Stomach smooth muscle (tissue), 2 donors: Measurements from ENCODE around the gene COQ9.
A peak's percentile ranks its signal among the peaks of the same experiment; 100 is the strongest.
"Not testable (repeated sequence)": the region's sequence is repeated elsewhere in the genome, so short reads cannot be mapped to it uniquely, and the experiment has no call there.

ENCODE experiments used
- H3K27ac ChIP-seq: one replicate; pipeline ENCODE4 v1.7.0; 2013; ENCODE audit warnings: mild to moderate bottlenecking, low read length, inconsistent platforms
- H3K27me3 ChIP-seq, 2 donors: one replicate each; pipeline ENCODE4 v1.7.0; 2013; ENCODE audit warnings: low read length in 2 of 2; ENCODE audit not compliant: insufficient read depth in 2 of 2, control insufficient read depth in 1 of 2
- H3K36me3 ChIP-seq, 2 donors: one replicate each; pipeline ENCODE4 v1.7.0; 2013; ENCODE audit warnings: low read length in 2 of 2; ENCODE audit not compliant: control insufficient read depth in 2 of 2, insufficient read depth in 2 of 2
- H3K4me1 ChIP-seq: one replicate; pipeline ENCODE4 v1.7.0; 2013; ENCODE audit warnings: low read length; ENCODE audit not compliant: control insufficient read depth, insufficient read depth
- H3K4me3 ChIP-seq, 2 donors: one replicate each; pipeline ENCODE4 v1.7.0; 2013; ENCODE audit warnings: low read length in 2 of 2
- H3K9ac ChIP-seq, 2 donors: one replicate each; pipeline ENCODE4 v1.7.0; 2013; ENCODE audit warnings: low read length in 2 of 2, mild to moderate bottlenecking in 1 of 2
- H3K9me3 ChIP-seq, 2 donors: one replicate each; pipeline ENCODE4 v1.7.0; 2013; ENCODE audit warnings: low read length in 2 of 2; ENCODE audit not compliant: control insufficient read depth in 2 of 2
- donor health status: healthy.
- donor health status: Pancreatic carcinoma.

COQ9 gene

GRCh38 chr16:57447186-57447962 is at the start of gene COQ9, which contains the start of gene CIAPIN1:
Gene COQ9 (plus strand): TSS chr16:57447479. CDS start chr16:57447506, 27 bp downstream.
Gene CIAPIN1 (minus strand): TSS chr16:57447385. CDS start chr16:57440928, 6,457 bp downstream.
- H3K9ac ChIP-seq, result peak within 1 kb of the TSS; percentile 96 to 98
- peaks cover 14% of the 10 kb centered on the region for H3K4me1 ChIP-seq
- H3K9me3 ChIP-seq, result no peaks in the 10 kb centered on the region
- H3K27ac ChIP-seq, result peak within 1 kb of the TSS; percentile 90
- H3K4me3 ChIP-seq, result peak within 1 kb of the TSS; percentile 97
- H3K36me3 ChIP-seq, result peaks cover 6 to 11% of the 10 kb centered on the region in 2 donors
- H3K27me3 ChIP-seq, result no peaks in the 10 kb centered on the region

GRCh38 chr16:57397493-57397892 is 49.8 kb upstream of the COQ9 start:
- not testable (repeated sequence) for H3K4me1 ChIP-seq, H3K36me3 ChIP-seq

GRCh38 chr16:57401943-57402640 is 45.2 kb upstream of the COQ9 start:
- H3K27me3 ChIP-seq, result no peaks in the 10 kb centered on the region
- no peaks in the 10 kb centered on the region for H3K9me3 ChIP-seq
- no peaks in the 10 kb centered on the region for H3K4me1 ChIP-seq
- H3K27ac ChIP-seq, result no peak overlapping the region
- H3K9ac ChIP-seq, result no peak overlapping the region
- H3K4me3 ChIP-seq, result no peak overlapping the region
- no peaks in the 10 kb centered on the region for H3K36me3 ChIP-seq

More at GRCh38 chr16:57397493-57397892, 49.8 kb upstream of the COQ9 start:
- H3K9me3 ChIP-seq, H3K9ac ChIP-seq, H3K27ac ChIP-seq, H3K27me3 ChIP-seq, H3K4me3 ChIP-seq: not testable (repeated sequence)

- H3K4me1 ChIP-seq, result no peaks in the 10 kb centered on the region
- no peak within 1 kb of the TSS for H3K9ac ChIP-seq
Measured at GRCh38 chr16:57403965-57404817, 43.1 kb upstream of the COQ9 start, which contains the start of gene CCL17. Gene CCL17 (plus strand): TSS chr16:57404767. CDS start chr16:57413933, 9,166 bp downstream.

GRCh38 chr16:57405097-57405496 is 42.2 kb upstream of the COQ9 start:
- H3K27me3 ChIP-seq, result no peaks in the 10 kb centered on the region
- H3K36me3 ChIP-seq, result no peaks in the 10 kb centered on the region
- no peak overlapping the region for H3K9ac ChIP-seq
- no peak overlapping the region for H3K4me3 ChIP-seq
- no peak overlapping the region for H3K27ac ChIP-seq
- H3K4me1 ChIP-seq, result peaks cover 6% of the 10 kb centered on the region
- H3K9me3 ChIP-seq, result no peaks in the 10 kb centered on the region

More at GRCh38 chr16:57403965-57404817, 43.1 kb upstream of the COQ9 start, which contains the start of gene CCL17:
- H3K9me3 ChIP-seq, result no peaks in the 10 kb centered on the region
- no peak within 1 kb of the TSS for H3K27ac ChIP-seq
- H3K36me3 ChIP-seq, result no peaks in the 10 kb centered on the region
- H3K4me3 ChIP-seq, result no peak within 1 kb of the TSS
- no peaks in the 10 kb centered on the region for H3K27me3 ChIP-seq

GRCh38 chr16:57406881-57407280 is 40.4 kb upstream of the COQ9 start:
- peaks cover 6% of the 10 kb centered on the region for H3K4me1 ChIP-seq

GRCh38 chr16:57407521-57408353 is 39.5 kb upstream of the COQ9 start:
- no peaks in the 10 kb centered on the region for H3K36me3 ChIP-seq
- H3K4me1 ChIP-seq, result peaks cover 6% of the 10 kb centered on the region
- H3K27me3 ChIP-seq, result peaks cover 2% of the 10 kb centered on the region in 2 donors
- H3K9ac ChIP-seq, result no peak overlapping the region
- H3K4me3 ChIP-seq, result no peak overlapping the region
- no peaks in the 10 kb centered on the region for H3K9me3 ChIP-seq
- no peak overlapping the region for H3K27ac ChIP-seq

More at GRCh38 chr16:57406881-57407280, 40.4 kb upstream of the COQ9 start:
- Histone ChIP-seq H3K9ac (no peak overlapping the region), H3K4me3 (no peak overlapping the region), H3K27ac (no peak overlapping the region), H3K9me3 (no peaks in the 10 kb centered on the region), H3K27me3 (peaks cover 2% of the 10 kb centered on the region in 2 donors), H3K36me3 (no peaks in the 10 kb centered on the region)

- peaks cover 6% of the 10 kb centered on the region for H3K4me1 ChIP-seq
- H3K27ac ChIP-seq, result no peak overlapping the region
- peaks cover 2% of the 10 kb centered on the region in 2 donors for H3K27me3 ChIP-seq
- H3K4me3 ChIP-seq, result no peak overlapping the region
- no peaks in the 10 kb centered on the region for H3K36me3 ChIP-seq
- H3K9me3 ChIP-seq, result no peaks in the 10 kb centered on the region
- no peak overlapping the region for H3K9ac ChIP-seq
Measured at GRCh38 chr16:57409065-57409464, 38.2 kb upstream of the COQ9 start.

GRCh38 chr16:57409870-57410587 is 37.2 kb upstream of the COQ9 start:
- peaks cover 6% of the 10 kb centered on the region for H3K4me1 ChIP-seq
- no peaks in the 10 kb centered on the region for H3K36me3 ChIP-seq
- H3K27me3 ChIP-seq, result peaks cover 2% of the 10 kb centered on the region in 2 donors
- no peak overlapping the region for H3K9ac ChIP-seq
- no peak overlapping the region for H3K27ac ChIP-seq
- H3K4me3 ChIP-seq, result no peak overlapping the region
- no peaks in the 10 kb centered on the region for H3K9me3 ChIP-seq
